ENCODE measurements around the gene CTTNBP2.

The CTTNBP2 gene

DNA sequence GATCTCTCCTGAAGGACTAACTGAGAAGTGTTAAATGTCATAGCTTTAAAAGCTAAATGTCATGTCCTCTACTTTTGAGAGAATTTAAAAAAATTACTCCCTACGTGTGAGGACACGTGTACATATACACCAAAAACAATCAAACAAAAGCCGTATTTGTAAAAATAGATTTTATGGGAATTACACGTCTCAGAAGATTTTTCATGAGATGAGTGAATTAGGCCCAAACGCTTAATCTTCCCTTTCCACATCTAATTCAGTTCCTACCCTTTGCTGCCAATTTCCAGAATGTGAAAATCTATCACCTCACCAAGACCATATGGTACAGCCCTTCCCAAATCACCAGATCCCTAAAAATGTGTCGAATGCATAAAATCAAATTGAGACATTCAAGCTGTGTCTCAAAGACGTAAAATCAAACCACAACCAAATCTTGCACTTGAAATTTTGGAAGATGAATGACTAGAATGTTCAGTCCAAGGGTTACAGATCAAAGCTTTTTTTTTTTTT is 1.0 kb upstream of the CTTNBP2 start:
- Histone ChIP-seq H3K36me3 (replicated peaks; ENCODE audit: low read depth, low read length) (no peaks in the 10 kb centered on the region), H3K4me2 (ENCODE audit: low read length) (peak overlapping the region; percentile 60), H3K9ac (ENCODE audit: low read length) (no peak overlapping the region), H3K79me2 (ENCODE audit: low read length) (no peaks in the 10 kb centered on the region), H3K27ac (ENCODE audit: low read length) (no peak overlapping the region), H3K27me3 (ENCODE audit: low read depth, low read length) (no peaks in the 10 kb centered on the region), H3K4me3 (ENCODE audit: low read length) (peak overlapping the region; percentile 78), H4K20me1 (ENCODE audit: insufficient read depth, low read length) (no peaks in the 10 kb centered on the region), H3K9me3 (ENCODE audit: insufficient read depth, low read length) (no peaks in the 10 kb centered on the region), H3K4me1 (ENCODE audit: low read length) (peaks cover 21% of the 10 kb centered on the region), H2AFZ (ENCODE audit: low read depth, low read length) (no peak overlapping the region)
- TF ChIP-seq, protein P1, sequence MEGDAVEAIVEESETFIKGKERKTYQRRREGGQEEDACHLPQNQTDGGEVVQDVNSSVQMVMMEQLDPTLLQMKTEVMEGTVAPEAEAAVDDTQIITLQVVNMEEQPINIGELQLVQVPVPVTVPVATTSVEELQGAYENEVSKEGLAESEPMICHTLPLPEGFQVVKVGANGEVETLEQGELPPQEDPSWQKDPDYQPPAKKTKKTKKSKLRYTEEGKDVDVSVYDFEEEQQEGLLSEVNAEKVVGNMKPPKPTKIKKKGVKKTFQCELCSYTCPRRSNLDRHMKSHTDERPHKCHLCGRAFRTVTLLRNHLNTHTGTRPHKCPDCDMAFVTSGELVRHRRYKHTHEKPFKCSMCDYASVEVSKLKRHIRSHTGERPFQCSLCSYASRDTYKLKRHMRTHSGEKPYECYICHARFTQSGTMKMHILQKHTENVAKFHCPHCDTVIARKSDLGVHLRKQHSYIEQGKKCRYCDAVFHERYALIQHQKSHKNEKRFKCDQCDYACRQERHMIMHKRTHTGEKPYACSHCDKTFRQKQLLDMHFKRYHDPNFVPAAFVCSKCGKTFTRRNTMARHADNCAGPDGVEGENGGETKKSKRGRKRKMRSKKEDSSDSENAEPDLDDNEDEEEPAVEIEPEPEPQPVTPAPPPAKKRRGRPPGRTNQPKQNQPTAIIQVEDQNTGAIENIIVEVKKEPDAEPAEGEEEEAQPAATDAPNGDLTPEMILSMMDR (IDR thresholded peaks at IDR 0.05; ENCODE audit: low read depth, low read length), result no peak
- no peak for TF ChIP-seq EZH2phosphoT487 (IDR thresholded peaks at IDR 0.05; ENCODE audit: low read depth)

DNA sequence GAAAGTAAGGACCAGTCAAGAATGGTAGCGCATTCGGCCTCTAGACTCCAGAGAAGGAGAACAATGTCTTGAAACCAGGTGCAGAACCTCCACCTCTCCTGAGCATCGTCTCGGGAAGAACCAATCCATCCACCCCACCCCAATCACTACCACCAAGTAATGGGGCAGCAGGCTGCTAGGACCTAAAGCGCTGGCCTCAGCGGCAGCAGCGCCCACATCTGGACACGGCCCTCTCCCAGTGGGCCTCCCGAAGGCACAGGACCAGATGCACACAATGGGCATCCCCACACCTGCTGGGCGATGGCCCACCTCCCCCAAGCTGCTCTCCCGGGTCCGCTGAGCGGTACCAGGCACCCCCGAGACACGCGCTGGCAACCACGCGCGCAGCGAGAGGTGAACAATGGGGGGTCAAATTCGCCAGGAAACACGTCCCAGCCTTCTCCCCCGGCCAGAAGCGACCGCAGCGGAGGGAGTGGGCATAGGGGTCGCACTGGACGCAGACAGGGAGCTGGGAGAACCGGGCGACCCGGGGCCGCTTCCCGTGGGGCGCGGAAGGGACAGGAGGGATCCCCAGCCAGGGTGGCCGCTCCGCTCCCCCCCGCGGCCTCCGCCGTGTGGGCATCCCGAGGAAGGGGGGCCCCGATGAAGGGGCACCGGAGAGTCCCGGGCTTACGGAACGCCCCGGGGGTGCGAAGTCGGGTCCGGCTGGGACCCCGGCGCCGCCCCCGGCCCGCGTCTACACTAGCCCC is 506 bp downstream of the CTTNBP2 start:
- Histone ChIP-seq H3K9me3 (ENCODE audit: insufficient read depth, low read length) (no peaks in the 10 kb centered on the region), H3K4me1 (ENCODE audit: low read length) (peaks cover 21% of the 10 kb centered on the region), H3K27me3 (ENCODE audit: low read depth, low read length) (no peaks in the 10 kb centered on the region), H3K4me3 (ENCODE audit: low read length) (peak overlapping the region; percentile 78), H3K79me2 (ENCODE audit: low read length) (no peaks in the 10 kb centered on the region), H3K4me2 (ENCODE audit: low read length) (peak overlapping the region; percentile 79), H3K9ac (ENCODE audit: low read length) (peak overlapping the region; percentile 51), H3K36me3 (replicated peaks; ENCODE audit: low read depth, low read length) (no peaks in the 10 kb centered on the region), H4K20me1 (ENCODE audit: insufficient read depth, low read length) (no peaks in the 10 kb centered on the region), H2AFZ (ENCODE audit: low read depth, low read length) (no peak overlapping the region), H3K27ac (ENCODE audit: low read length) (no peak overlapping the region)
- TF ChIP-seq, protein P1 (IDR thresholded peaks at IDR 0.05; ENCODE audit: low read depth, low read length), result no peak
- TF ChIP-seq EZH2phosphoT487 (IDR thresholded peaks at IDR 0.05; ENCODE audit: low read depth), result no peak

DNA sequence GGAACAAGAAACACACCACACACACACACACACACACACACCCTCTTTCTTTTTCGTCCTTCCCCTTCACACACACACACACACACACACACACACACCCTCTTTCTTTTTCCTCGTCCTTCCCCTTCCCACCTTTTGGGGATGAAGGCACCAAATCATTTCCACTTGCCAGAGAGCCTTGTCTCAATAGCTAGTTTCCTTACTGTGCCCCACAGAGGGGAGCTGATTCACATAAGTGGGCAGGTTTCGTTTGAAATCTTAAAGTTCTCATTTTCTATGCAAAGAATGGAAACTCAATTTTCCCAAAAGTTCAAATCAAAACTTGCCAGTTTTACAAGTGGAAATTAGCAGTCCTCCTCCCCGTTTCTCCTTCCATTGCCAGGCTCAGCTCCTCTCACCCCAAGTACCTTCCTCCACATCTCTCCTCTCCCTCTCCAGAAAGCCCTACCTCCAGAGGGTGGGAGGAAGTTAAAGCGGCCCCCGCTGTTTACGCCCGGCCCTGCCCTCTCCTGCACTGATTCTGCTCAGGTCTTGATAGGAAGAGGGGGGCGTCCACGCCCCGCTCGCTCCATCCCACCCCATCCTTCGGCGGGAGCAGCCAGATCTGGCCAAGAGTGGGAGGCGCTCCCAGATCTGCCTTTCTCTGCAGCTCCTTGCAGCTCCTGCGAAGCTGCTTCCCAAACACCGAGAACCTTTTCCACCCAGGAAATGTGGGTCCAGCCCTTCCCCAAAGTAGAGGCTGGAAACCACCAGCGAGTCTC is 1.3 kb downstream of the CTTNBP2 start:
- no peaks in the 10 kb centered on the region for H4K20me1 ChIP-seq (ENCODE audit: insufficient read depth, low read length)
- H3K9ac ChIP-seq (ENCODE audit: low read length), result no peak overlapping the region; the same call in 1 of the 2 replicates
- H3K4me3 ChIP-seq (ENCODE audit: low read length), result peak overlapping the region; percentile 78
- no peaks in the 10 kb centered on the region for H3K36me3 ChIP-seq (replicated peaks; ENCODE audit: low read depth, low read length)
- no peak overlapping the region for H3K27ac ChIP-seq (ENCODE audit: low read length)
- no peaks in the 10 kb centered on the region for H3K79me2 ChIP-seq (ENCODE audit: low read length)
- H3K4me1 ChIP-seq (ENCODE audit: low read length), result peaks cover 19% of the 10 kb centered on the region
- no peaks in the 10 kb centered on the region for H3K9me3 ChIP-seq (ENCODE audit: insufficient read depth, low read length)
- H3K4me2 ChIP-seq (ENCODE audit: low read length), result peak overlapping the region; percentile 79
- H3K27me3 ChIP-seq (ENCODE audit: low read depth, low read length), result no peaks in the 10 kb centered on the region
- H2AFZ ChIP-seq (ENCODE audit: low read depth, low read length), result no peak overlapping the region
- TF ChIP-seq, protein P1 (IDR thresholded peaks at IDR 0.05; ENCODE audit: low read depth, low read length), result no peak
- TF ChIP-seq EZH2phosphoT487 (IDR thresholded peaks at IDR 0.05; ENCODE audit: low read depth), result no peak

DNA sequence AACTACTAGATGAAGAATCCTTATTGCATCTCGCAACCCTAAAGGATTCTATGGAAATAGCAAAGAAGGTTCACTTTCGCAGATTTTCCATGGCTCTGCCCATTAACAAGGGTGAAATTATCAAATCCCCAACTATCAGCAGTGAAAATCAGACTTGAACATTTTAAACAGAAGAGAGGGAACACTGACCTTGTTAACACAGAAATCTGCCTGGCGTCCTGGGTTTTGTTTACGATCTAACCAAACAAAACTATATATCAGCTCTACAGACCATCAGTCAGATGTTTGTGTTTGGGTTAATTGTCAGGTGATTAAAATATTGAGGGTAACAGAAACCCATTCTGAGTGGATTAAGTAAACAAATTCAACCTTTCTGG is 1.9 kb downstream of the CTTNBP2 start:
- no peaks in the 10 kb centered on the region for H3K9me3 ChIP-seq (ENCODE audit: insufficient read depth, low read length)
- no peak overlapping the region for H3K4me3 ChIP-seq (ENCODE audit: low read length)
- H3K36me3 ChIP-seq (replicated peaks; ENCODE audit: low read depth, low read length), result no peaks in the 10 kb centered on the region
- no peak overlapping the region for H3K27ac ChIP-seq (ENCODE audit: low read length)
- peaks cover 17% of the 10 kb centered on the region for H3K4me1 ChIP-seq (ENCODE audit: low read length)
- TF ChIP-seq, protein P1 (IDR thresholded peaks at IDR 0.05; ENCODE audit: low read depth, low read length), result no peak
- no peak for TF ChIP-seq EZH2phosphoT487 (IDR thresholded peaks at IDR 0.05; ENCODE audit: low read depth)
- H3K4me2 ChIP-seq (ENCODE audit: low read length), result peak overlapping the region; percentile 79
- H3K27me3 ChIP-seq (ENCODE audit: low read depth, low read length), result no peaks in the 10 kb centered on the region
- H3K79me2 ChIP-seq (ENCODE audit: low read length), result no peaks in the 10 kb centered on the region
- no peak overlapping the region for H2AFZ ChIP-seq (ENCODE audit: low read depth, low read length)
- no peaks in the 10 kb centered on the region for H4K20me1 ChIP-seq (ENCODE audit: insufficient read depth, low read length)
- no peak overlapping the region for H3K9ac ChIP-seq (ENCODE audit: low read length)
